Nucleus accumbens (tissue), 56 donors: ENCODE results near the gene NOTO.
A peak's percentile ranks its signal among the peaks of the same experiment; 100 is the strongest.
"Not testable (repeated sequence)": the region's sequence is repeated elsewhere in the genome, so short reads cannot be mapped to it uniquely, and the experiment has no call there.

Experiments used
- DNase-seq, 56 donors: peaks; one replicate each; lab custom pipeline; 2025; lab: John Stamatoyannopoulos, UW

NOTO gene

DNA sequence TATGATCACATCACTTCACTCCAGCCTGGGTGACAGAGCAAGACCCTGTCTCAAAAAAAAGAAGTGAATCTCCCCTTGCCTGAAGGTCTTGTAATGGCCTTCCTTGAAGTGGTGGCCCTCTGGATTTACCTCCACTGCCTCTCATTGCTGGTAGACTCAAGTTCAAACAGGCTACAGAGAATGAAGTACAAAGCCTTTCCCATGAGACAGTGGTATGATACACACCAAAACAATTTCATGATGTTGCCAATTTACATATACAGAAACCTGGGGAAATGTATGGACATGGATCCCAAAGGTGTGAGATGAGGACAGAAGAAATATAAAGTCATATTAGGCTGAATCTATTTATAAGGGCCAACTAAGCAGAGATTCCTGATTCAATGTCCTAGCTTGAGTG, 4.8 kb upstream of the NOTO start:
- no peak for DNase-seq

DNA sequence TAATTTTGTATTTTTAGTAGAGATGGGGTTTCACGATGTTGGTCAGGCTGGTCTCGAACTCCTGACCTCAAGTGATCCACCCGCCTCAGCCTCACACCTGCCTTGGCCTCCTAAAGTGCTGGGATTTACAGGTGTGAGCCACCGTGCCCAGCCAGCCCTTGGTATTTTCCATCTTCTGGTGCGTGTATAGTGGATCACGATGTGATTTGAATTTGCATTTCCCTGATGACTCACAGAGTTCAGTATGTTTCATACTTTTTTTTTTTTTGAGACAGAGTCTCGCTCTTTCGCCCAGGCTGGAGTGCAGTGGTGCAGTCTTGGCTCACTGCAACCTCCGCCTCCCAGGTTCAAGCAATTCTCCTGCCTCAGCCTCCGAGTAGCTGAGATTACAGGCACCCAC, 2.1 kb upstream of the NOTO start:
- not testable (repeated sequence) for DNase-seq

DNA sequence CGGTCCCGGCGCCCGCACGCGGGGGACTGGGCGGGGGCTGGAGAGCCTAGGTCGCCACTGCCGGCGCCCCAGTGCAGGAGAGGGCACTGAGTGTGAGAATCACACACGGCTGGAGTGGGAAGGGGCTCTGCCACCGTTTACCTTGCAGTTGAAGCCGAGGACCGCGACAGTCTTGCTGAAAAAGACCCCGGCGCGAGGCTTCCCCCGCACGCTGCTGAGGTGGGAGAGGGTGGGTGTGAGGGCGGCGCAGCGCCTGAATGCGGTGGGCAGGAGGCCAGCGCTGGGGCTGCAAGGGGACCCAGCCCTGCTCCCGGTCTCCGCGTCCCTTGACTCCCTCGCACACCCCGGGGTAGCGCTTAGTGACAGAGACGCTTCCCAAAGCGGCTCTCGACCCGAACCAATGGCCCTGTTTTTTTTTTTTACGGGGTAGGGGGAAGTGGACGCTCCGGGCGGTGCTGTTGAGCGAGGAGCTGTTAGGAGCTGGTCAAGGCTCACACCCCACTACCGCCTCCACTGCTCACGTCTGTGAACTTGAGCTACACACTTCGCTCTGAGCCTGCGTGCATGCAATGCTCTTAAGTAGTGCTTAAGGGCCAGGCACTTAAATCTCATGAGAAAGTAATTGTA, 794 bp downstream of the NOTO start:
- no peak for DNase-seq

DNA sequence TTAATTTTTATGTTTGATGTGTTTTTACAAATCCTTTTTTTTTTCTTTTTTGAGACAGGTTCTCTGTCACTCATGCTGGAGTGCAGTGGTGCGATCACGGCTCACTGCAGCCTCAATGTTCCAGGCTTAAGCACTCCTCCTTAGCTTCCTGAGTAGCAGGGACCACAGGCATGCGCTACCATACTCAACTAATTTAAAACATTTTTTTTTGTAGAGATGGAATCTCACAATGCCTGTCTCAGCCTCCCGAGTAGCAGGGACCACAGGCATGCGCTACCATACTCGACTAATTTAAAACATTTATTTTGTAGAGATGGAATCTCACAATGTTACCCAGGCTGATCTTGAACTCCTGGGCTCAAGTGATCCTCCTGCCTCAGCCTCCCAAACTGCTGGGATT, 3.2 kb downstream of the NOTO start:
- DNase-seq: no peak

DNA sequence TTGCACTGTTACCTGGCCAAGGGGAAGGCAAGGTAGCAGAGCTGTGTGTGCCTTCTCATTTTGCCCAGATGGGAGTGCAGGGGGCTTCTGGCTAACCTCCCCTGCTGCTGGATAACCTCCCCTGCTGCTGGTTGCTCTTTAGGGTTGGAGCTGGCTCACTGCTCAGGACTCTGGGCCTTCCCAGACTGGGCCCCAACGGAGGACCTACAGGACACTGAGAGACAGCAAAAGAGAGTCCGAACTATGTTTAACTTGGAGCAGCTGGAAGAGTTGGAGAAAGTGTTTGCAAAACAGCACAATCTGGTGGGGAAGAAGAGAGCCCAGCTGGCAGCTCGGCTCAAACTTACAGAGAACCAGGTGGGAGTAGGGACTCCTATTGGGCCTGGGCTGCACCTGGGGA, 5.9 kb downstream of the NOTO start:
- no peak for DNase-seq

DNA sequence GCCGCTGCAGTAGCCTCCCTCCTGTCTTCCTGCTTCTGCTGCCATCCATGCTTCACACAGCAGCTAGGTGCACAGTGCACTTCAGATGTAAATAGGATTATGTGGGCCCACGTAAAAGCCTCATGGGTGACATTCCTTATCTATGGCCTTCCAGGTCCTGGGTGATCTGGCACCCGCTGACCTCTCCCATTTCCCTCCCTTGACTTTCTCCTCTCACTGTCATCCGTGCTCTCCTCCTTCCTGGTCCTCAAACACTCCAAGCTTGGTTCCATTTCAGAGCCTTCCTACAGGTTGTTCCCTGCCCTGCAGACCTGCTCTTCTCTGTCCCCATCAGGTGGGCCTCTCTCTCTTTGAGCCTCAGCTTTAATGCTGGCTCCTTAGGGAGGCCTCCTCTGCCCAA, 7.6 kb downstream of the NOTO start:
- DNase-seq: no peak

DNA sequence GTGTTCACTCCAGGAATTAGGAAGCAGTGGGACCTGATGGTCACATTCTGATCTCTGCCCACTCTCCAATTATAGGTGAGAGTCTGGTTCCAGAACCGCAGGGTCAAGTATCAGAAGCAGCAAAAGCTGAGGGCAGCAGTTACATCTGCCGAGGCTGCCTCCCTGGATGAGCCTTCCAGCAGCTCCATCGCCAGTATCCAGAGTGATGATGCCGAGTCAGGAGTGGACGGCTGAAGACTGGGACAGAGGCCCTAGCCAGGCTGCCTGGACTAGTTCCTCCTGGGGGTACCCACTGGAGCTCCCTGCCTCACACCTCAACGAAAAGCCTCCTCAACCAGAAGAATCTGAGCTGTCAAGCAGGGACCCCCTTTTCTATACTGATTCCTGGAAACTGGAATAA, 8.3 kb downstream of the NOTO start:
- DNase-seq: no peak

DNA sequence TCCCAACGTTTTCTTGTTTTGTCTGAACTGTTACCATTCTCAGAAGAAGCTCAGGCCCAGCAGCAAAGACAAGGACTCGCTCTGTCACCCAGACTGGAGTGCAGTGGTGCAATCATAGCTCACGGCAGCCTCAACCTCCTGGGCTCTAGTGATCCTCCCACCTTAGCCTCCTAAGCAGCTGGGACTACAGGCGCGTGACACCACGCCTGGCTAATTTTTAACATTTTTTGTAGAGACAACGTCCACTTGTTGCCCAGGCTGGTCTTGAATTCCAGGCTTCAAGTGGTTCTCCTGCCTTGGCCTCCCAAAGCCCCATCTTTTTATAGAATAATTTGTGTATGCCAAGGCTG, 9.7 kb downstream of the NOTO start:
- DNase-seq: no peak

DNA sequence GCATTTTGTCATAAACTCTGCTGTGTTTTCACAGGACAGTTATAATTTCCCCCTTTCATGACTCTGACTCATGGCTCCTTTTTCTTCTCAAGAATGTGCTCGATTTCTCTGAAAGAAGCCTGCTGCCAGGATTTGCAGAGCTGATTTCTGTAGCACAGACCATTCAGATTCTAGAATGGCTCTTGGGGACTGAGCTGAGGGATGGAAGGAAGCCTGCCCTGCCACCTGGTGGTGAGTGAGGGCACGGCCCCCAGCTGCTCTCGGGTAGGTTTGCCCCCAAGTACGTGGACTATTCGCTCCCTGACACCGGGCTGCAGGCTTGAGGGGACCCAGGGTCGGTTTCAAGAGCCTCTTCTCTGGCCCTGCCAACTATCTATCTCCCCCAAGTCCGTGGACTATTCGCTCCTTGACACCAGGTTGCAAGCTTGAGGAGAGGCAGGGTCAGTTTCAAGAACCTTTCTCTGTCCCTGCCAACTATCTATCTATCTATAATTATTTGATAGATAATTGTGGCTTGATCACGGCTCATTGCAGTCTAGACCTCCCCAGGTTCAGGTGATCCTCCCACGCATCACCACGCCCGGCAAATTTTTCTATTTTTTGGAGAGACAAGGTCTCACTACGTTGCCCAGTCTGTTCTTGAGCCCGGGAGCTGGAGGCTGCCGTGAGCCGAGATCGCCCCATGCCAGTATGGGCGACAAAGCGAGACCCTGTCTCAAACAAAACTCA, 10.2 kb downstream of the NOTO start:
- peak in 45 of 56 donors; percentile 7 to 78 (median 37) for DNase-seq

DNA sequence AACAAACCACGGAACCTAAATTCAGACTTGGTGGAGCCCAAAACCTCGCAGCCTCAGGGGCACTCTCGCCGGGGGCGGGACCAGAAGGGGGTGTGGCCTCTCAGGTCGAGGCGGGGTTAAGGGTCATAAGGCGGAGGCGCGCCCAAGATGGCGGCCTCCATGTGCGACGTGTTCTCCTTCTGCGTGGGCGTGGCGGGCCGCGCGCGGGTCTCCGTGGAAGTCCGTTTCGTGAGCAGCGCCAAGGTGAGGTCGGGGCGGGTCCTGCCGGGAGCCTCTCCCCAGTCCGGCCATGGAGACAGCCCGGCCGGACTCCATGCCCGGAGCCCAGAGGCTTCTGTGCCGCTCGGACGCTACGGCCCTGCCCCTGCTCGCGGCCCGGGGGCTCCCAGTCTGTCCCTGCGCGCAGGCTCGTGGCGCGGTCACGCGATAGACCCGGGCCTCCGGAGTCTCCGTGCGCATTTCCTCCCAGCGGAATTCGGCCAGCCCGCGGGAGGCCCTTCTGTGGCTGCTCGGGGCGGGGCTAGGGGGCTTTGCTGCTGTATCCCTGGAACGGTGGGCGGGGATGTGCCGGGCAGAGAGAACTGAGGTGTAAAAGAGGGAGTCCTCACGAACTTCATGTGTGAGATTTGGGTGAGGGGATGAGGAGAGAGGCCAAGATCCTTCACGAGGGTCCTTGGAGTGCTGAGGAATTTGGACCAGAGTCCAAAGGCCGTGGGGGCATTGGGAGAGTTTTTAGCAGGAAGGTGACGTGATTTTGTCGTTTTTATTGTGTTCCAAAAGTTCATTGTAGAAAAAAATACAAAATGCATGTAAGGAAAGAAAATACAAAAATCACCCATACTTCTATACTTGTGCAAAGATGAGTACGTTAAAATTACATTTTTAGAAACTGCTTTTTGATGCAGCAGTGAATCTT, 12.0 kb downstream of the NOTO start, which contains the start of gene SMYD5:
Gene SMYD5, plus strand, starts transcription at position 126 of the 916 bp plus-strand sequence. Its CDS starts 22 bp downstream, at position 148.
- DNase-seq: peak in 54 of 56 donors; percentile 30 to 90 (median 72)

DNA sequence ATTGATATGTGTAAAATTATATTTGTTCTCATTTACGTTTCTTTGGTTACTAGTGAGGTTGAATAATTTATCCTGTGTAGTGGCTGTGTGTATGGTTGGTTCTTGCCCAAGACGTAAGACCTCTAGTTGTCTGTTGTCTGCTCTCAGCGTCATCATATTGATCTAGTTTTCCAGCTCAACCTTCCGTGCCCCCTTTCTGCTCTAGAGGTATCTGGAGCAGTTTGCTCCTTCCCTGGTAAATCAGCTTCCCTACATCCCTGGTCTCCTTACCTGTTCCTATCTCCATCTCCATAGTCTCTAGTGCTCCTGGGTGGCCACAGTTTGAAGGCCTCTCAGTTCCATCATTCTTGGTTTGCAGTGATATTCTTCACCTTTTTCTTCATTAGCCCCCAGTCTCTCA, 12.9 kb downstream of the NOTO start:
- no peak for DNase-seq

DNA sequence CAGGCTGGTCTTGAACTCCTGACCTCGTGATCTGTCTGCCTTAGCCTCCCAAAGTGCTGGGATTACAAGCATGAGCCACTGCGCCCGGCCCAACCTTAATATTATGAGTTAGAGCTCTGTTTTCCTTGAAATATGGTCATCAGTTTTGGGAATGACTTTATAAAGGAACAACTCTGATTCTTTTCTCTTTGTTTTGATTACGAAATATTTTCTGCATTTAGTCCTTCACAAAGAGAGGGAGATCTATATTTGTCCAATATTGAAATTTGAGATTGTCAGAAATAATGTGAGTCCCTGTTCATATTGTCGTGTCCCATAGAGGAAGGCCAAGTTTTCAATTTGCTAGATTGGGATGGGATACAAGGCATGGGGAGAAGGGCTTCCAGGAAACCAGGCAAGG, 14.8 kb downstream of the NOTO start:
- no peak for DNase-seq

DNA sequence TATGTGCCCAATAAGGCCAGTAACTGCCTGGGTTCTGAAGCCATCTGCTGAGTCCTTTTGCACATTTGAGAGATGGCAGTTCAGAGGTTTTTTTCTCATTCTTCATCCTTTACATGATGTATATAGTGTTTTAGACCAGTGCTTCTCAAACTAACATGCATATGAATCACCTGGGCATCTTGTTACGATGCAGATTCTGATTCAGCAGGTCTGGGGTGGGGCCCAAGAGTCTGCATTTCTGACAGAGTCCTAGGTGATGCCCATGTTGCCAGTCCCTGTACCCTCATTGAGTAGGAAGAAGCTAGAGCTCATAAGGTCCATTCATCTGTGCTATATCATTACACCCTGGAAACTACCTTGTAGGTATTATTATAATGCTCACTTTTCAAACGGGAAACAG, 15.5 kb downstream of the NOTO start:
- DNase-seq: no peak

DNA sequence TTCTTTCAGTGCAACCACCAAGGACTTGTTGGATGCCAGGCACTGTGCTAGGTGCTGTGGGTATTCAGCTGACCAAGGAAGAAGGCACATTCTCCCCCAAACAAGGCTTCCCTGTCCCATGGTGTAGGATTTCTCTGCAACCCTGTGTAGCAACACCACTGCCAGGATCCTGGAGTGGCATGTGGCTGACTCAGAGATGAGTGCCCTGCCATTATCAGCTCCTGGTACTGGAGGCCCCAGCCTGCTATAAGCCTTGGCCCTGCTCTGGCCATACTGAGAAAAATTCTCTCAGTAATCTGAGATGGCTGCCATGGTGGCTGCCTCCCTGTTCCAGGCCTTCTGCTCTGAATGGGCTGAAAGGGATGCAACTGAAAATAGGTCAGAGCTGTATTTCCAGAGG, 15.9 kb downstream of the NOTO start:
- DNase-seq: no peak

DNA sequence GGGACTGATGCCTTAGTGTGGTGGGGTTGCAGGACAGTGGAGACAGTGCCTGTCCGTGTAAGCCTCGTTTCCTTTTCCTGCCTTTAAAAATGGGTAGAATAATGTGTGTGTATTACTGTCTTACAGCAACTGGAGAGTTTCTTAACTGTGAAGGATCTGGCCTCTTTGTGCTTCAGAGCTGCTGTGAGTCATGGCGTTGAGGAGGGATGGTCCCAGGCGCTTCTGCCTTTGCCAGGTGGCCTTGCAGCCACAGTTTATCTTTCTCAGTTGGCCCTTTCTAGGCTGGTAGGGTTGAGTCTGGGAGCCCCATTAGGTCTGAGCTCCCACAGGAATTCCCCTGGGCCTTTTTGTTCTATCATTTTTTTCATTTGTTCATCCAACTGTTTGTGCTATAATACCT, 21.4 kb downstream of the NOTO start:
- no peak for DNase-seq

DNA sequence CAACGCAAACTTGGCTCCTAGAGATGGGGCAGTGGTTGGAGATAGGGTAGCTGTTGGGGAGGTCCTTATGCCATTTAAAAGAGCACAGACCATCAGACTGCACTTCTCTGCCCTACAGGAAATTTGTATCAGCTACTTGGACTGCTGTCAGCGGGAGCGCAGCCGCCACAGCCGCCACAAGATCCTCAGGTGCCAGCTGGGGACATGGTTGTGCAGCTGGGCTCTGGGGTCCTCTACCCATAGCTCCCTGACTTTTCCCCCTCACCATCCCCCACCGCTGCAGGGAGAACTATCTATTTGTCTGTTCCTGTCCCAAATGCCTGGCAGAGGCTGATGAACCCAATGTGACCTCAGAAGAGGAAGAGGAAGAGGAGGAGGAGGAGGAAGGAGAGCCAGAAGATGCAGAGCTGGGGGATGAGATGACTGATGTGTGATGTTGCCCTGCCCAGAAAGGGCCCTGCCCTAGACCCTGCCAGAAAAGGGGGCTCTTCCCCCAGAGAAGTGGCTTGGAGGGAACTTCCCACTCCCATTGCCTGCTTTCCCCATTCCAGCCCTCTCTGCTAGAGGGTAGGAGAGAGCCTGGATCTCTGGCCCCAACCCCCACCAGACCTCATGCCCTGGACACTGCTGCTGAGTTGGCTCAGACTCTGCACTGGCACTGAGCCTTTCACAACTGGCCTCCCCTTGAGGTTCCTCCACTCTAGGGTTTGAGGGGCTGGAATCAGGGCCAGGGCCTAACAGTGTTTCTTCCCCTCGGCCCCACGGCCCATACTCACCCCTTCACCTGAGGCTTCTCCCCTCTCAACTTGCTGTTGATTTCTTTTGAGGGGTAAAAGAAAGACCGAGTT, 23.4 kb downstream of the NOTO start:
- DNase-seq: no peak

DNA sequence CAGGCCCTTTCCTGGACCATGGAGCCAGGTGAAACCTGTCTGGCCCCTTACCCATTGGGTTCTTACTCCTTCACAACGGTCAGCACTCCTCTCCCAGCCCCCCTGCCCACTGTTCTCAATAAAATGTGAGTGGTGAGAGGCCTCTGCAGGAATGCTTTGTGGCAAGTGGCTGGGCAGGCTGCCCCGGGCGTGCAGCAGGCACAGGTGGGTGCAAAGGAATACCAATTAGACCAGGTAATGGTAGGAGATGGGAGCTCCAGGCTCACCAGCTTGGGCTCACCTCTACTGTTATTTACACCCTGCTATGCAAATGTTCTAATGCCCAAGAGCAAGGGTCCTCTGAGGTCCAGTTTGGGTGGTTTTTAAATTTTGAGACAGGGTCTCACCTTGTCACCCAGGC, 24.7 kb downstream of the NOTO start:
- no peak for DNase-seq

DNA sequence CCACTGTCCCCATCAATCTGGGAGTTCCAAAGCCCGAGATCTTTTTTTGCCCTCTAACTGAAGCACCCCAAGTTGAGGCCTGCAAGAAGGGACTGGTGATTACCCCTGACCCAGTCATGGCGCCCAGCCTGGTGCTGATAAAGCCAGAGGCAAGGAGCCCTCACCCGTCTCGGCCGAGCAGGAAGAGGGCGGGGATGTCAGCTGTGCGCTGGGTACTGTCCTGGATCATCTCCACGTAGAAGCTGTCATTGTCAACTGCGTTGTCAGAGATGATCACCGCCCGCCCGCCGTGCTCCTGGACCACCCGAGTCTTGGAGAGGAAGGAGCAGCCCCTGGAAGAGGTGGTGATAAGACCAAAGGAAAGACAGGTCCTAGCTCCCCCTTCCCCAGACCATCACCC, 26.3 kb downstream of the NOTO start:
- no peak for DNase-seq

DNA sequence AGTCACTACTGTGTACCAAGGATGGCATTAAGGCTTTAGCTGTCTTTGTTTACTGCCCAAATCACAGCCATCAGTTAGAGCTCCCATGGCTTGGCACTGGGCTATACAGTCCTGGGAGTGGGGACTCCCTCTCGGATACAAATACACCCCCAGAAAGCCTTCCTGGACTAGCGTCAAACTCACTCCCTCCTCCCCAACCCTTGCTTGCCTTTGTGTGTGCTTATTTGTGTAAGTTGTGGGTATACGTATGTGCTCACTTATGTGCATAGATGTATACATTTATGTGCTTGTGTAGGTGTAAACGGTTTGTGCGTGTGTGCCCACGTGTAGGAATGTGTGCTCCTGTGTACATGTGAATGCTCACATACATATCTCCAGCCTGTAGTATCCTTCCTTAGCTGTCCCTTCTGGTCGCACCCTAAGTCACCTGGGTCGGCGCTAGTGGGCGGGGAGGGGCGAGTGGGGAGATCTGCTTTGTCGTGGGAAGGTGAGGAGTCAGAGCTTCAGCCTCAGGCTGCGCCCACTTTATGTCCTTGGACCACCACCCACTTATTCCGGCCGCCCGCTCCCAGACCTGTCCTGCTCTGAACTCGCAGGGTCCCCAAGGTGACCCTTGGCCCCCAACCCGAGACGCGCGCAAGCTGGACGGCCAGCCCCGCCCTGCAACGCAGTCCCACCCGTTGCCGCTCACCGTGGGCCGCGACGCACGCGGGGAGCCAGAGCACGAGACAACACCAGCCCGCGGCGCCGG, 30.2 kb downstream of the NOTO start:
- DNase-seq: peak in 9 of 56 donors; percentile 26 to 80 (median 57)
